ENCODE results near the gene ATP13A4.
"Not testable (repeated sequence)": the region's sequence is repeated elsewhere in the genome, so short reads cannot be mapped to it uniquely, and the experiment has no call there.

The ATP13A4 gene

GRCh38 chr3:193559100-193559499 lies 4.4 kb upstream of the ATP13A4 start:
- no peak for DNase-seq

- no peak for DNase-seq
Observed at GRCh38 chr3:193556841-193557240, 2.1 kb upstream of the ATP13A4 start.

GRCh38 chr3:193553586-193553985 lies 1.1 kb downstream of the ATP13A4 start:
- no peak for DNase-seq

GRCh38 chr3:193552923-193553322 lies 1.8 kb downstream of the ATP13A4 start:
- peak in 24 of 56 donors; percentile 5 to 63 (median 17) for DNase-seq

GRCh38 chr3:193548406-193548805 lies 6.3 kb downstream of the ATP13A4 start:
- peak in 38 of 56 donors; percentile 4 to 77 (median 36) for DNase-seq

- no peak for DNase-seq
Observed at GRCh38 chr3:193546129-193546528, 8.6 kb downstream of the ATP13A4 start.

- no peak for DNase-seq
Observed at GRCh38 chr3:193545304-193545703, 9.4 kb downstream of the ATP13A4 start.

- DNase-seq: no peak
Observed at GRCh38 chr3:193544289-193544688, 10.4 kb downstream of the ATP13A4 start.

- DNase-seq: no peak
Observed at GRCh38 chr3:193530231-193531165, 24.2 kb downstream of the ATP13A4 start.

- not testable (repeated sequence) for DNase-seq
Observed at GRCh38 chr3:193526085-193526484, 28.6 kb downstream of the ATP13A4 start.

GRCh38 chr3:193522473-193522872 lies 32.2 kb downstream of the ATP13A4 start:
- no peak for DNase-seq

GRCh38 chr3:193520738-193521137 lies 34.0 kb downstream of the ATP13A4 start:
- no peak for DNase-seq

- no peak for DNase-seq
Observed at GRCh38 chr3:193515966-193516365, 38.7 kb downstream of the ATP13A4 start.

- peak in 1 of 56 donors; percentile 3 for DNase-seq
Observed at GRCh38 chr3:193510154-193510553, 44.5 kb downstream of the ATP13A4 start.

GRCh38 chr3:193509103-193509965 lies 45.4 kb downstream of the ATP13A4 start:
- DNase-seq: no peak

GRCh38 chr3:193508108-193508507 lies 46.6 kb downstream of the ATP13A4 start:
- DNase-seq: no peak

- no peak for DNase-seq
Observed at GRCh38 chr3:193507566-193507965, 47.1 kb downstream of the ATP13A4 start.

GRCh38 chr3:193506921-193507320 lies 47.8 kb downstream of the ATP13A4 start:
- no peak for DNase-seq

GRCh38 chr3:193502871-193503270 lies 51.8 kb downstream of the ATP13A4 start:
- no peak for DNase-seq

GRCh38 chr3:193499801-193500485 lies 54.8 kb downstream of the ATP13A4 start:
- no peak for DNase-seq

- no peak for DNase-seq
Observed at GRCh38 chr3:193499136-193499770, 55.4 kb downstream of the ATP13A4 start.
